ENCODE results near the gene TNFAIP8L3. TPM values are rescaled to one million over a fixed set of nuclear protein-coding genes. Genes with fewer than 3 reads are reported as not detected.
A peak's percentile ranks its signal among the peaks of the same experiment; 100 is the strongest.

The TNFAIP8L3 gene
- total RNA-seq, 4 donors from 2014 or later = 0.75 to 4.9 (median 4.2) TPM

- Histone ChIP-seq H3K9me3 (no peaks in the 10 kb centered on the region), H3K4me1 (no peaks in the 10 kb centered on the region), H3K27ac (peak overlapping the region in 2 of 4 donors; percentile 32 to 43), H3K27me3 (no peaks in the 10 kb centered on the region), H3K36me3 (no peaks in the 10 kb centered on the region), H3K4me3 (no peak overlapping the region)
- TF ChIP-seq POLR2A (IDR thresholded peaks at IDR 0.05) (no peak), CTCF (IDR thresholded peaks at IDR 0.05 in 4 of 5, conservative IDR thresholded peaks at IDR 0.05 in 1 of 5) (peak in 4 of 5 experiments; percentile 14 to 66 (median 48))
- intact Hi-C loops (cut with DNase I; ENCODE audit: low total_unique reads) (no loop called here), in situ Hi-C loops (cut with MboI; ENCODE audit: low sequenced_read_pairs in 4 of 4) (no loop called here)
- ATAC-seq (peak; percentile 64 to 69), DNase-seq (peak; percentile 24 to 34)
Measured at GRCh38 chr15:51132384-51133139, 37.9 kb upstream of the TNFAIP8L3 start.

- no peaks in the 10 kb centered on the region for H3K36me3 ChIP-seq
- H3K4me3 ChIP-seq = no peak overlapping the region
- intact Hi-C loops (cut with DNase I; ENCODE audit: low total_unique reads) = no loop called here
- H3K27me3 ChIP-seq = no peaks in the 10 kb centered on the region
- no peak for ATAC-seq
- H3K27ac ChIP-seq = no peak overlapping the region
- no peaks in the 10 kb centered on the region for H3K4me1 ChIP-seq
- TF ChIP-seq CTCF (IDR thresholded peaks at IDR 0.05 in 4 of 5, conservative IDR thresholded peaks at IDR 0.05 in 1 of 5) (no peak), POLR2A (IDR thresholded peaks at IDR 0.05) (no peak)
- no peak for DNase-seq
- no peaks in the 10 kb centered on the region for H3K9me3 ChIP-seq
- in situ Hi-C loops (cut with MboI; ENCODE audit: low sequenced_read_pairs in 4 of 4) = no loop called here
Measured at GRCh38 chr15:51131596-51132290, 37.0 kb upstream of the TNFAIP8L3 start.

GRCh38 chr15:51130344-51130743 lies 35.6 kb upstream of the TNFAIP8L3 start:
- DNase-seq (no peak), ATAC-seq (no peak)
- intact Hi-C loops (cut with DNase I; ENCODE audit: low total_unique reads) (no loop called here), in situ Hi-C loops (cut with MboI; ENCODE audit: low sequenced_read_pairs in 4 of 4) (no loop called here)
- no peaks in the 10 kb centered on the region for H3K4me1 ChIP-seq
- H3K36me3 ChIP-seq = no peaks in the 10 kb centered on the region
- H3K27me3 ChIP-seq = peaks cover 0 to 3% (median 0%) of the 10 kb centered on the region in 3 donors
- no peak overlapping the region for H3K4me3 ChIP-seq
- no peak overlapping the region for H3K27ac ChIP-seq
- no peaks in the 10 kb centered on the region for H3K9me3 ChIP-seq
- TF ChIP-seq CTCF (IDR thresholded peaks at IDR 0.05 in 4 of 5, conservative IDR thresholded peaks at IDR 0.05 in 1 of 5) (no peak), POLR2A (IDR thresholded peaks at IDR 0.05) (no peak)

GRCh38 chr15:51129535-51130188 lies 35.0 kb upstream of the TNFAIP8L3 start:
- no peak for TF ChIP-seq CTCF (IDR thresholded peaks at IDR 0.05 in 4 of 5, conservative IDR thresholded peaks at IDR 0.05 in 1 of 5)
- TF ChIP-seq POLR2A (IDR thresholded peaks at IDR 0.05) = no peak
- intact Hi-C loops (cut with DNase I; ENCODE audit: low total_unique reads) (no loop called here), in situ Hi-C loops (cut with MboI; ENCODE audit: low sequenced_read_pairs in 4 of 4) (no loop called here)
- Histone ChIP-seq H3K9me3 (no peaks in the 10 kb centered on the region), H3K27me3 (peaks cover 0 to 3% (median 0%) of the 10 kb centered on the region in 3 donors), H3K4me1 (no peaks in the 10 kb centered on the region), H3K4me3 (no peak overlapping the region), H3K36me3 (no peaks in the 10 kb centered on the region), H3K27ac (no peak overlapping the region)
- no peak for DNase-seq
- no peak for ATAC-seq
